Endothelial cell of hepatic sinusoid (primary cell): Measurements from ENCODE around the gene NAALADL1.

Experiments used
- in situ Hi-C: cut with HindIII; loops from 2 replicates; pipeline ENCODE4 v1.10.0; 2017; ENCODE audit warnings: low sequenced_read_pairs

Gene NAALADL1

DNA sequence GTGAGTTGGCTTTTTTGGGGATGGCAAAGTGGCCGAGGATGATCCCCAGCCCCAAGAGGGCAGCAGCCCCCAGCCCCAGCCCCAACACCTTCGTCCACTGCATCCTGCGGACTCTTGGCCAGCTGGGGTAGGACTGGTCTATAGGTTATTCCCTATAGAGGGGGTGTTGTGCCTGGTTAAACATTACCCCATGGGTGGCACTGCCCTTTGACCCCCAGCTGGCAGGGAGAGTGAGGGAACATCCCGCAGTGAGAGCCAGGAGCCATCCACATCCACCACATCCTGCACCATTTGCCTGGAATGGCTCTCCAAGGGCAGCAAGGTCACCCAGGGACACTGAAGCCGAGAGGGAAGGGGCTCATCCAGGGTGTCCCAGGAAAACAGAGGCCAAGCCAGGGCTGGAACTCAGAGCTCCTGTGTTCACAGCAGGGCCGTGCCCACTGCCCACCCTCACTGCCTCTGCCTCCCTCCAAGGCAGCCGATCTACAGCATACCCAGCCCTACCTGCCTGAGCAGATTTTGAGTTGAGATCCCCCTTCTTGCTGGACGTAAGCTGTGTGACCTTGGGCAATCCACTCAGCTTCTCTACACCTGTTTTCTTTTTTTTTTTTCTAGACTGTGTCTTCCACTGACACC lies at the start of gene NAALADL1:
Gene NAALADL1, minus strand, starts transcription at position 135 of the 636 bp plus-strand sequence. Its CDS starts 32 bp downstream, at position 103.
- in situ Hi-C loops, result no loop called here

GRCh38 chr11:65107751-65108468 lies 49.6 kb upstream of the NAALADL1 start:
- in situ Hi-C loops, result no loop called here

DNA sequence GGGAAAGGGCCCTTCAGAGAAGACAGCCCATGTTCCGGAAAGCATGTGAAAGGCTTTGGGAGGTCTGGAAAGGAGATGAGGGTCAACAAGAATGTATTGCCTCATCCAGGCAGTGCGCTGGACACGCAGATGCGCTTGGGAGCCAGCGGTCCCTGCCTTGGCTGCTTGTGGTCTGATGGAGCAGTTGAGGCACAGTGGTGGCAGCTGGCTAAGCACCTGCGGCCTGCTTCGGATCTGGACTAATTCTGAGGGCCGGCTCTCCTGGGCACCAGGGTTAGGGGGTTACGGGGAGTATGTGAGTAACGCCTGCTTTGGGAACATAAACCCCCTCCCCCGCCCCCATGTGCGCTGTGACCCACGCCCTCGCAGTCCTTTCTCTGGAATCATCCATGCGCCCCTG lies 48.7 kb upstream of the NAALADL1 start:
- in situ Hi-C loops, result no loop called here

GRCh38 chr11:65104628-65105027 lies 46.3 kb upstream of the NAALADL1 start:
- in situ Hi-C loops, result no loop called here

- in situ Hi-C loops, result no loop called here
These were observed 45.1 kb upstream of the NAALADL1 start for GRCh38 chr11:65103476-65103875.

GRCh38 chr11:65102142-65103095 lies 44.1 kb upstream of the NAALADL1 start:
- in situ Hi-C loops, result no loop called here

DNA sequence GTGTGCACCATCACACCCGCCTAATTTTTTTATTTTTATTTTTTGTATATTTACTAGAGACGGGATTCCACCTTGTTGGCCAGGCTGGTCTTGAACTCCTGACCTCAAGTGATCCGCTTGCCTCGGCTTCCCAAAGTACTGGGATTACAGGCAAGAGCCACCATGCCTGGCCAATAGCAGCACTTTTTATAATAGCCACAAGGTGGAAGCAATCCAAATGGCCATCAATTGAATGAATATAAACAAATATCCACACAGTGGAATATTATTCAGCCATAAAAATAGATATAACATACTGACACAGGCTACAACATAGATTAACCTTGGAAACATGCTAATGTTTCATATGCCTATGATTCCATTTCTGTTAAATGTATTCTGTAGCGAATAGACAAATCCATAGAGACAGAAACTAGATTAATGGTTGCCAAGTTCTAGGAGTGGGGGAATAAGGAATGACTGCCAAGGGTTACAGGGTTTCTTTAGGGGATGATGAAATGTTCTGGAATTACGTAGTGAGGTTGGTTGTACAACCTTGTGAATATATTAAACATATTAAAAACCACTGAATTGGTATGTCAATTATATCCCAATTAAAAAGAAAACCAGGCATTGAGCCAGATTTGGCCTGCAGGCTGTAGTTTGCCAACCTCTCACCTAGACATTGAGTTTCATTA lies 42.5 kb upstream of the NAALADL1 start:
- in situ Hi-C loops, result no loop called here

DNA sequence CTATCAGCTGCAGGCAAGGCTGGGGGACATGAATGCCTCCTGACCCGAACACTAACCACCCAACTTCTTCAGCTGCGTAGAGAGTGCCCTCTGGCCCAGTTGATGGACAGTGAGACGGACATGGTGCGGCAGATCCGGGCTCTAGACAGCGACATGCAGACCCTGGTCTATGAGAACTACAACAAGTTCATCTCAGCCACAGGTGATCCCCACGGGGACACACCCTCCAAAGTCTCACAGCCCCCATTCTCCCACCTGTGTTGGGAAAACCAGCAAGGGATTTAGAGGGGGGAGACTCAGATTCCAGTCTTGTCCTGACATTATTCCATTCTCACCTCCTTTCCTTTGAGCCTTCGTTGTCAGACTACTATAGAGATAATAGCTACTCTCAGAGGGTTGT lies 38.6 kb upstream of the NAALADL1 start:
- in situ Hi-C loops, result no loop called here

GRCh38 chr11:65095974-65096806 lies 37.8 kb upstream of the NAALADL1 start, which contains the start of gene VPS51:
TSS of gene VPS51 (plus strand) at chr11:65096214. CDS start at chr11:65096251, 37 bp downstream.
- in situ Hi-C loops, result no loop called here

- in situ Hi-C loops, result no loop called here
These were observed 37.1 kb upstream of the NAALADL1 start for GRCh38 chr11:65095427-65095826.

GRCh38 chr11:65090628-65091027 lies 32.3 kb upstream of the NAALADL1 start:
- in situ Hi-C loops, result no loop called here

DNA sequence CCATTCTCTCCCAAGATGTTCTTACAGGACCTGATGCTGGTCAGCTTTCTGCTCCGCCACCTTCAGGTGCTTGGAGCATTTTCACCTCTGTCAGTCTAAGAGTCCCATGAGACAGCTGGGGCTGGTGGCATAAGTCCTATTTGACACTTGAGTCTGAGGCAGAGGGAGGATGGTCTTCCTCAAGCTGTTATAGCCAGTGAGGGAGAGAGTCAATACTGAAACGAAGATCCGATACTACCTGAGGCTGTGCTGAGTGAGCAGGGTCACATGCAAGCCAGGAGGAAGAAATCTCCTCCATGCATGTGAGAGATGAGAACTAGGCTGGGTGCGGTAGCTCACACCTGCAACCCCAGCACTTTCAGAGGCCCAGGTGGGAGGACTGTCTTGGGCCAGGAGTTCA lies 31.3 kb upstream of the NAALADL1 start:
- in situ Hi-C loops, result no loop called here

DNA sequence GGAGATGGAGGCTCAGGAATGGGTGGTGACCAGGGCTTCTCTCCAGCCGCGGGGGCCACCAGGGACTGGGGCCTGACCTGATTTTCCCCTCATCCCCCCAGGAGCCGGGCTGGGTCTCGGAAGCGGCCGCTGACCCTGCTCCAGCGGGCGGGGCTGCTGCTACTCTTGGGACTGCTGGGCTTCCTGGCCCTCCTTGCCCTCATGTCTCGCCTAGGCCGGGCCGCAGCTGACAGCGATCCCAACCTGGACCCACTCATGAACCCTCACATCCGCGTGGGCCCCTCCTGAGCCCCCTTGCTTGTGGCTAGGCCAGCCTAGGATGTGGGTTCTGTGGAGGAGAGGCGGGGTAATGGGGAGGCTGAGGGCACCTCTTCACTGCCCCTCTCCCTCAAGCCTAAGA lies 29.5 kb upstream of the NAALADL1 start:
- in situ Hi-C loops, result no loop called here

DNA sequence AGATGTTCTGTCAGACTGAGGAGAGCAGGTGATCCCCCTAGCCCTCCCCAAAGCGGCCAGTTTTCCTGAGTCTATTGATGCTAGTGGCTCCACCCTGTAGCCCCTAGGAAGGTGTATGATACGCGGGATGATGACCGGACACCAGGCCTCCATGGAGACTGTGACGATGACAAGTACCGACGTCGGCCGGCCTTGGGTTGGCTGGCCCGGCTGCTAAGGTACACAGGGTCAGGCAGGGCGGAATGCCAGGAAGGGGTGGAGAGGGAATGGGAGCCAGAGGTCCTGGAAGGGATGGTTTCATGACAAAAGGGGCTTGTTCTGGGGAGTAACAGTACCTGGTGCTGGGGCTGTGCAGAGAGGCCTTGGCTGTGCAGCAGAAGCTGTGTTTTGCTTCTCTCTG lies 28.9 kb upstream of the NAALADL1 start:
- in situ Hi-C loops, result no loop called here

DNA sequence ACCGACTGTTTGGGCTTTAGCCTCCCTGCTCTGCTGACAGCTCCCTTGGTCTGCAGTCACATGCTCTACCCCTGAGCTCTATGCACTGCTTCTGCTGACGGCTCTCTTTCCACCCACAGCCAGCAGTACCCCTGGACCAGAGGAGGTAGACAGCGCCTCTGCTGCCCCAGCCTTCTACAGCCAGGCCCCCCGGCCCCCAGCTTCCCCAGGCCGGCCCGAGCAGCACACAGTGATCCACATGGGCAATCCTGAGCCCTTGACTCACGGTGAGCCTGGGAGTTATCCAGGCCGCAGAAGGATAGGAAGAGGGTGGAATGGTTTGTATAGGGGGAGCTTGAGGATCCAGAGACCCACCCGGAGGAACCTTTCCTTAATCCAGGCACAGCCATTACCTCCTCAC lies 28.5 kb upstream of the NAALADL1 start:
- in situ Hi-C loops, result no loop called here

DNA sequence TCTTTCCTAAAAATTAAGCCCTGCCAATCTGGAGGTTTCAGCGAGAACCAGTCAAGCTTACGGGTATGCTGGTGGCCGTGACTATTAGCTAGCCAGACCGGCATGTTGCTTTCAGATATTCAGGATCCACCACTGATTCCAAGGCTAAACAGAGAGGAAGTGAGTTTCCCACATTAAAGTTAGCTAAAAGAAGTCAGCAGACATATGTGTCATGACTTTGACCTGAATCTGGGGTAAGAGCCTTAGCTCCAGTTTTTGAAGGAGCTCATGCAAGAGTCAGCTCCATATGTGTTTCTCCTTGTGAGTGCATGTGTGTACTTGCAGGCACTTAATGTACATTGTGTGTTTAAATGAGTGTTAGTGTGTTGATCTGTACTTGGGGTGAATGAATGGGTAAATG lies 27.1 kb upstream of the NAALADL1 start:
- in situ Hi-C loops, result no loop called here

- in situ Hi-C loops, result no loop called here
These were observed 26.4 kb upstream of the NAALADL1 start for GRCh38 chr11:65084598-65085375.

DNA sequence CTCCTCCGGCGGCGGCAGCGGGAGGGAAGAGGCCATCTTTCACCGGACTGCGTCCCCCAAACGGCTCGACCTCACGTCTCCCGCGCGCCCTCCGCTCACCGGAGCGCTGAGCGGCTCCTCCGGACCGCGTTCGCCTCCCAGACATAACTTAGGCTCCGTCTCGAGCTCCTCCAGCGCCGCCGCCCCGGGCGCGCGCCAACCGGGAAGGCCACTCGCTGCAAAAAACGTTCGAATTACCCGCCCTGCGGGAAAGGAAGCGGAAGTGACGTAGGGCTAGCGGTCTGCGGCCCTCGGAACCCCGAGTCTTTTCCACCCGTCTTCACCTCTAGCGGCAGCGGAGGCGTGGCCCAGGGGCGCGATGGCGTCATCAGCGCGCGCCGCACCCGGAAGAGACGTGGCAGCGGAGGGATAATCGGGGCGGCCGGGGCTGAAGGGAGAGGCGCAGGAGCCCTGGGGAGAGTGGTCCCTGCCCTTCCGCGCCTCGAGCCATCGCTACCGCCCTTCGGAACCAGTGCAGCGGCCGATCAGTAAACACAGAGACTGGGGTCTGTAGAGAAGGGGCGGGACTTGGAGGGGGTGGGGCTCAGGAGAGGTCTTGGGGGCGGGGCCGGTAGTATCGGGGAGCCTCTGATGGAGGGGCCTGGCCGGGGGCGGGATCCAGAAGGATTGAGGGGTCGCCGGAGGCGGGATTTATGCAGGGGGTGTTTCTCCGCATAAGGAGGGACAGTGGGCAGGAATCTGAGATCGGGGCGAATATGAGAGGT lies 25.7 kb upstream of the NAALADL1 start, which contains the start of the genes CDCA5 and ZFPL1:
Gene CDCA5, minus strand, starts transcription at position 207 of the 764 bp plus-strand sequence. Its CDS starts 62 bp downstream, at position 145.
Gene ZFPL1, plus strand, starts transcription at position 389 of the 764 bp plus-strand sequence. CDS start 477 bp downstream, outside the sequence.
- in situ Hi-C loops, result no loop called here
